DLD1 (cell line): Measurements from ENCODE around the gene YTHDF2.

Source experiments
- in situ Hi-C: cut with HindIII; loops from 2 replicates; pipeline ENCODE4 v1.10.0; 2017; ENCODE audit warnings: low sequenced_read_pairs

Gene YTHDF2

DNA sequence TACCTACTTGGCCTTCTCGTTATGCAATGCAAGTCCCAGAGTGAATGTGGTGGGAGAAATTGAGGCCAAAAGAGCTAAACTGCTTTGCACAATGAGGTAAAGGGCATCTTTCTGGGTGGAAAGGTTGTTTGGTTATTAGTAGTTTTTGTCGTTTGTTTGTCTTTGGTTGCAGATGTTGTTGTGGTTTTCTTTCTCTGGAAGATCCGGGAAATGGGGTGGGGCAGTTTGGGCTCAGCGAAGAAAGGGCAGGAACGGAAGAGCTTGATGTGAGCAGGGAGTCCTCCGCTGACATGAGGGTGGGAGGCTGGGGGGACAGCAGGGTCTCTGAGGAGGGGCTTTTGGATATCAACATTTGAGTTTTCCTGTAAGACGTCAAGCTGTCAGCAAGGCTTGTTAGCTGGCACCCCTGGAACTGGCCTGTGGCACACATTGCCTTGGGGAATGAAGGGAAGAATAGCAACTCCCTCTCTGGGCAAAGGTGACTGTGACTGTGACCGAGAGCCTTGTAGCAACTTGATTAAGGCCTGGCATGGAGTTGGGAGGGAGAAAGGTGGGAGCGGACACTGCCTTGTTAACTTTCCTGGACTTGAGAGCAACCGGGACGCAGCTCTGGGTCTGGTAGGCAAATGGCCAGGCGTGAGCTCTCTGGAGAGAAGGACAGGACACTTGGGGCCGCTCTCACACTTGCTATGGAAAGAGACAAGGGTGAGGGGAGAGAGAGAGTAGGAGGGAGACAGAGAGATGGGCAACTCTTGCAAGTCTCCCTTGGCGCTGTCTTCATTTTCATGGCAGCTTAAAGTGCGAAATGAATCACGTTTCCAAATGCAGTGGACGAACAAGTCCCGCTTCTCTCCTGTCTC, 59.8 kb downstream of the YTHDF2 start:
- in situ Hi-C loops = no loop called here

DNA sequence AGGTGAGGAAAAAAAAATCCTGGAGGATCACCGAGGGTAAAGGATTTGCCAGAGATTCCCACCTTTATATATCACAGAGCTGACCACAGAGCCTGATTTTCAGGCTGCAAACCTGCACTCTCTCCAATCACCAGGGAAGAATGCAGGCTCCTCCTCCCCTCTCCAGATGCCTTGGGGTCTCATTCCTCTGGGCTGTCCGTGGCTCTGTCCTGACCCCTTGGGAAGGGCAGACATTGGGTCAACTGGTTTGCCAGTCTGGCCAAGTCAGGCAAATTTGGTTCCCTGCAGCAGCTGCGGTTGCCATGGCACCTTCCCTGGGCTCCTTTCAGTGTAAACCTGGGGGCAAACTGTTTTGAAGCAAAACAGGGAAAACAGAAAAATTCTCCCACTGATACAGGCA, 63.6 kb downstream of the YTHDF2 start:
- in situ Hi-C loops = no loop called here

DNA sequence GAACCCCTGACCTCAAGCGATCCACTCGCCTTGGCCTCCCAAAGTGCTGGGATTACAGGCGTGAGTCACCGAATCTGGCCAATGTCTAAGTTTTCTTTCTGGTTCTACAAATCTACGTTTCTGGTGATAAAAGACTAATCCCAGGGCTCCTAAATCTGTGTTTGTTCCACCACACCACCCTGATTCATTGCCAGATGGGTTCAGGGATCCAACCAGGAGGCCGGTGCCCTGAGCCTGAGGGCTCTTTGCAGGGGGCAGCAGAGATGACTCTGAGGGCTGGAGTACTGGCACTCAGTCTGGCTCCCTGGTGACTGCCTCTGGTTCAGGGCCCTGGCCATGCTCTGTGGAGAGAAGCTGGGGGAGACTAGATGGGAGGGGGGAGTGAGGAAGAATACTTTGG, 64.7 kb downstream of the YTHDF2 start:
- in situ Hi-C loops = no loop called here

- in situ Hi-C loops = no loop called here
Observed at GRCh38 chr1:28803051-28803450, 66.3 kb downstream of the YTHDF2 start.

GRCh38 chr1:28803662-28804061, 66.9 kb downstream of the YTHDF2 start:
- in situ Hi-C loops = no loop called here

GRCh38 chr1:28804071-28804470, 67.3 kb downstream of the YTHDF2 start:
- in situ Hi-C loops = no loop called here

DNA sequence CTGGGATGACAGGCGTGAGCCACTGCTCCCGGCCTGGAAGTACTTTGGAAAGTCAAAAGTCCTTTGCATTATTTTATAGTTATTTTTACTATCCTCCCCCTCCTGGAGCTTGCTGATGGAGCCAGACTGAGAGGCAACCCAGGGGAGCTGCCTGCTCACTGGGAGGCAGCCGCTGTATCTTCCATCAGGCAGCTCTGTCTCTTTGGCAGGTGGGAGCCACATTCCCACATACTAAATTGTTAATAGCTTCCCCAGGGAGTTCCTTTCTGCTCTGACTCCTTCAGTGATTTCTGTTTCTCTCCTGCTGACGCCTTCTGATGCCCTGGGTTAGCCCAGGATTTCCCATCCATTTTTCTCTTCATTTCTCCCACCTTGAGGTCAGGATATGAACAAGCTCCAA, 70.3 kb downstream of the YTHDF2 start:
- in situ Hi-C loops = no loop called here

- in situ Hi-C loops = no loop called here
Observed at GRCh38 chr1:28807986-28808385, 71.2 kb downstream of the YTHDF2 start.

DNA sequence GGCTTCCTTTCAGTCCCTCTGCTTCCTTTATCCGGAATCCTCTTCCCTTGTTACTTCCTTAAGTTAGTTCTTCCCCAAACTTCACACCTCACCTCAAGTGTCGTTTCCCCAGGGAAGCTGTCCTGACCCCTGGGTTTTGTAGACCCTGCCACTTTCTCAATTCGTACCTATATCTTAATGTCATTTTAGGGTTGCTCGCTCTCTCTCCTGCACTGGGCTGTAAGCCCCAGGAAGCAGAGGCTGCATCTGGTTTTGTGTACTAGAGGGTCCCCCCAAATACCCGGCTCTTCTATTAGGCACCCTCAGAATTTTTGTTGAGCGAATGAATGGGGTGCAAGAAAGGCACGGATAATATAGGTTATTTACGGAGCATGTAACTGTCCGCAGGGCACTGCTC, 74.6 kb downstream of the YTHDF2 start:
- in situ Hi-C loops = no loop called here

GRCh38 chr1:28811766-28812668, 75.3 kb downstream of the YTHDF2 start, which contains the start of gene OPRD1:
TSS of gene OPRD1 (plus strand) at chr1:28812170. CDS start at chr1:28812384, 214 bp downstream.
- in situ Hi-C loops = no loop called here

GRCh38 chr1:28812669-28813468, 76.1 kb downstream of the YTHDF2 start:
- in situ Hi-C loops = no loop called here

DNA sequence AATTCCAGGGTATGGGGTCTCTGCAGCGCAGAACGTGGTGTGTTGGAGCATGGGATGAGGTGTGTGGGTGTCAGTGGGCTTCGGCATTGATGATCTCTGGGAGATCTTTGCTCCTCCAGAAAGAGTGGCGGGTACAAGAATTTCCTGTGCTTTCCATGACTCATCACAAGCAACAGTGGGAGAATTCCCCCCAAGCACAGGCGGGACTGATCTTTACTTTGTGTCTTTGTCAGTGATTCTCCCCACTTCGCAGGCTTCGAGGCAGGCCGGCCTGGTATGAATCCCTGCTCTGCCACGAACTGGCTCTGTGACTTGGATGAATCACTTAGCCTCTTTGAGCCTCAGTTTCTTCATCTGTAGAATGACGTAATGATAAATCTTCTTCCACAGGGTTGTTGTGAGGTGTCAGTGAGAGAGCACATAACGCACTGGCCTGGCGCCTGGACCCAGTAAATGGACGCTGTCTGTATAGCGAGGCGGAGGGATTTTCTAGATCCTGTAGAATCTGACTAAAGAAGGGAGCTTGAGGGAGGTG, 77.3 kb downstream of the YTHDF2 start:
- in situ Hi-C loops = no loop called here

GRCh38 chr1:28815533-28816185, 78.9 kb downstream of the YTHDF2 start:
- in situ Hi-C loops = no loop called here

DNA sequence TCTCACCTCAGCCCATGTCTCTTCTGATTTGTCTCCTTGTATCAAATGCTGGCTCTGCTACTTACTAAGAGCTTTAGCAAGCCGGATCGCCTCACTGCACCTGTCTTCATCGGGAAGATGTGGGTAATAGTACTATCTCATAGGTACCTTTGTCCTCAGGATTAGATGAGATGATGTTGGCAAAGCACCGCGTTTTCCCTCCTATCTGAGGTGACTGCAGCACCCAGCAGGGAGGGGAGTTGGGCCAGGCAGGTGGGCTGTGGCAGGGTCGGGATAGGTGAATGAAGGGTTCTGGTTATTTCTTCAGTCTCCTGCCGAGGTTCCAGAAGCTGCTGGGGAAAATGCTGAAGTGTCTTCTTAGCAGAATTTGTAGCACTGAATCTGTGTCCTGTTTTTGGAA, 80.4 kb downstream of the YTHDF2 start:
- in situ Hi-C loops = no loop called here

DNA sequence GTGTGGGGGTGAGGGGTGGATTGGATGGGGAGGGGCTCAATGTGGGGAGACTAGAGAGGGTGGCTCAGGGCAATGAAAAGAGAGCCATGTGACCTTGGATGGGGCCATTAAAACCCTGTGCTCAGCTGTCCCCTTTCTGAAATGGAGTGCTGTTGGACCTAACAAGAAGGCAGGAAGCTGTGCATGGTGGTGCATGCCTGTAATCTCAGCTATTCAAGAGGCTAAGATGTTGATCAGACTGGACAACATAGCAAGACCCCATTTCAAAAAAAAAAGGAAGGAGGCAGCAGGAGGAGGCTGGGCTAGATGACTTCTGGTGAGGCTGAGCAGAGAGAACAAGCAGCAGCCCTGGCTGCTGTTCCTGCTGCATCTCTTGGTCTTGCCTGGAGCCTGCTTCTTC, 82.3 kb downstream of the YTHDF2 start:
- in situ Hi-C loops = no loop called here
